ENCODE data around the gene NAA25. TPM values are rescaled to one million over a fixed set of nuclear protein-coding genes. Genes with fewer than 3 reads are reported as not detected.

The NAA25 gene
- total RNA-seq, 1 experiment from 2014 or later, result 70.5 TPM

GRCh38 chr12:112087055-112087850 lies 21.3 kb downstream of the NAA25 start:
- ChIA-PET CTCF (interaction anchor here (0.6 to 0.7 kb wide), 2 partner anchors 314 to 452 kb away, joined by 3 to 5 read pairs; no protein-coding TSS in a partner anchor), POLR2A (ENCODE audit: low non-redundant PET) (no interaction called here)
- Histone ChIP-seq H3K4me1 (ENCODE audit: insufficient read depth, low read length, poor library complexity, severe bottlenecking) (no peaks in the 10 kb centered on the region), H3K9me3 (ENCODE audit: low read depth, low read length, poor library complexity, severe bottlenecking) (no peaks in the 10 kb centered on the region), H3K27me3 (replicated peaks; ENCODE audit: insufficient read depth, low read depth, low read length, poor library complexity) (no peaks in the 10 kb centered on the region), H3K4me3 (ENCODE audit: low read depth, low read length, poor library complexity, severe bottlenecking) (no peak overlapping the region), H3K36me3 (ENCODE audit: insufficient read depth, low read length, poor library complexity, severe bottlenecking) (peaks cover 63% of the 10 kb centered on the region), H3K27ac (ENCODE audit: low read depth, low read length, poor library complexity, severe bottlenecking) (no peak overlapping the region)
- intact Hi-C loops (cut with micrococcal nuclease; ENCODE audit: unreplicated experiment), result no loop called here
- TSS peak; percentile 8 for BruUV-seq (replicated peaks)
- no peak for TF ChIP-seq EZH2 (IDR thresholded peaks at IDR 0.05; ENCODE audit: borderline replicate concordance, low read depth, low read length, poor library complexity, severe bottlenecking)
- TF ChIP-seq CTCF (conservative IDR thresholded peaks at IDR 0.05; ENCODE audit: low read depth, low read length), result no peak; the same call in 1 of the 2 replicates
- no peak for DNase-seq (ENCODE audit: low spot score)

GRCh38 chr12:112066566-112066965 lies 42.0 kb downstream of the NAA25 start:
- BruUV-seq (replicated peaks), result TSS peak; percentile 13
- H3K4me3 ChIP-seq (ENCODE audit: low read depth, low read length, poor library complexity, severe bottlenecking), result no peak overlapping the region
- POLR2A ChIA-PET (ENCODE audit: low non-redundant PET), result interaction anchor here (0.6 kb wide), 1 partner anchor 151 kb away, joined by 5 read pairs; no protein-coding TSS in a partner anchor
- no peaks in the 10 kb centered on the region for H3K4me1 ChIP-seq (ENCODE audit: insufficient read depth, low read length, poor library complexity, severe bottlenecking)
- TF ChIP-seq CTCF (conservative IDR thresholded peaks at IDR 0.05; ENCODE audit: low read depth, low read length) (no peak), EZH2 (IDR thresholded peaks at IDR 0.05; ENCODE audit: borderline replicate concordance, low read depth, low read length, poor library complexity, severe bottlenecking) (no peak)
- CTCF ChIA-PET, result no interaction called here
- no peak overlapping the region for H3K27ac ChIP-seq (ENCODE audit: low read depth, low read length, poor library complexity, severe bottlenecking)
- H3K27me3 ChIP-seq (replicated peaks; ENCODE audit: insufficient read depth, low read depth, low read length, poor library complexity), result no peaks in the 10 kb centered on the region
- DNase-seq (ENCODE audit: low spot score), result no peak
- H3K9me3 ChIP-seq (ENCODE audit: low read depth, low read length, poor library complexity, severe bottlenecking), result no peaks in the 10 kb centered on the region
- intact Hi-C loops (cut with micrococcal nuclease; ENCODE audit: unreplicated experiment), result no loop called here
- H3K36me3 ChIP-seq (ENCODE audit: insufficient read depth, low read length, poor library complexity, severe bottlenecking), result peaks cover 79% of the 10 kb centered on the region

GRCh38 chr12:112063273-112063672 lies 45.3 kb downstream of the NAA25 start:
- POLR2A ChIA-PET (ENCODE audit: low non-redundant PET), result no interaction called here
- no peaks in the 10 kb centered on the region for H3K27me3 ChIP-seq (replicated peaks; ENCODE audit: insufficient read depth, low read depth, low read length, poor library complexity)
- no peaks in the 10 kb centered on the region for H3K4me1 ChIP-seq (ENCODE audit: insufficient read depth, low read length, poor library complexity, severe bottlenecking)
- BruUV-seq (replicated peaks), result no TSS peak
- CTCF ChIA-PET, result no interaction called here
- no peak overlapping the region for H3K4me3 ChIP-seq (ENCODE audit: low read depth, low read length, poor library complexity, severe bottlenecking)
- TF ChIP-seq CTCF (conservative IDR thresholded peaks at IDR 0.05; ENCODE audit: low read depth, low read length) (no peak), EZH2 (IDR thresholded peaks at IDR 0.05; ENCODE audit: borderline replicate concordance, low read depth, low read length, poor library complexity, severe bottlenecking) (no peak)
- no peaks in the 10 kb centered on the region for H3K9me3 ChIP-seq (ENCODE audit: low read depth, low read length, poor library complexity, severe bottlenecking)
- no peak for DNase-seq (ENCODE audit: low spot score)
- H3K27ac ChIP-seq (ENCODE audit: low read depth, low read length, poor library complexity, severe bottlenecking), result no peak overlapping the region
- peaks cover 79% of the 10 kb centered on the region for H3K36me3 ChIP-seq (ENCODE audit: insufficient read depth, low read length, poor library complexity, severe bottlenecking)
- intact Hi-C loops (cut with micrococcal nuclease; ENCODE audit: unreplicated experiment), result no loop called here
